ENCODE data around the gene STAT5A. TPM values are rescaled to one million over a fixed set of nuclear protein-coding genes. Genes with fewer than 3 reads are reported as not detected.
"Not testable (repeated sequence)": the region's sequence is repeated elsewhere in the genome, so short reads cannot be mapped to it uniquely, and the experiment has no call there.

STAT5A gene
- total RNA-seq, 1 donor from 2014 or later = 1.3 TPM

DNA sequence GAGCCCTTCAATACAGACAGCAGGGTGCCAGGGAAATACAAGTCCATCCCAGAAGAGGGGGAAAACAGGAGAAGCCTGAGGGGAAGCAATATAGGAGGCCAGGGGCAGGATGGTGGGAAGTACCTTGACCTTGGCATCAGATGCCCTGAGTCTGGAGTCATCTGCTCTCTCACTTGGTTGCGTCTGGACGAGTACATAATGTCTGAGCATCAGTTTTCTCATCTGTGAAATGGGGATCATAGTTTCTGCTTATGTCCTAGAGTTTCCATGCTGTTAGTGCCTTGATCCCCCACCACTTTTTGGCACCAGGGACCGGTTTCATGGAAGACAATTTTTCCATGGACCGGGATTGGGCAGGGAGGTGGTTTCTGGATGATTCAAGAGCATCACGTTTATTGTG is 2.3 kb downstream of the STAT5A start:
- H3K4me3 ChIP-seq (ENCODE audit: low read depth, low read length) = no peak overlapping the region
- no peaks in the 10 kb centered on the region for H3K27me3 ChIP-seq (ENCODE audit: control insufficient read depth, insufficient read depth, low read length)
- TF ChIP-seq CTCF (IDR thresholded peaks at IDR 0.05; ENCODE audit: insufficient read depth, low read length, severe bottlenecking) = no peak
- no peaks in the 10 kb centered on the region for H3K36me3 ChIP-seq (ENCODE audit: control insufficient read depth, insufficient read depth, low read length)
- DNase-seq (ENCODE audit: low read depth) (no peak), FAIRE-seq (no peak)

DNA sequence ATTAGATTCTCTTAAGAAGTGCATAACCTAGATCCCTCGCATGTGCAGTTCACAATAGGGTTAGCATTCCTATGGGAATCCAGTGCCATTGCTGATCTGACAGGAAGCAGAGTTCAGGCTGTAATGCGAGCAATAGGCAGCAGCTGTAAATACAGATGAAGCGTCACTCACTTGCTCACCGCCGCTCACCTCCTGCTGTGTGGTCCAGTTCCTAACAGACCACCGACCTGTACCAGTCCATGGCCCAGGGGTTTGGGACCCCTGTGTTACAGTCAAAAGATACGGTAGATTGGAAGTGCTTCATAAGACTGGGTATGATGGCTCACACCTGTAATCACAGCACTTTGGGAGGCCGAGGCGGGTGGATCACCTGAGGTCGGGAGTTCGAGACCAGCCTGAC is 2.8 kb downstream of the STAT5A start:
- DNase-seq (ENCODE audit: low read depth) (no peak), FAIRE-seq (no peak)
- no peaks in the 10 kb centered on the region for H3K36me3 ChIP-seq (ENCODE audit: control insufficient read depth, insufficient read depth, low read length)
- TF ChIP-seq CTCF (IDR thresholded peaks at IDR 0.05; ENCODE audit: insufficient read depth, low read length, severe bottlenecking) = no peak
- no peaks in the 10 kb centered on the region for H3K27me3 ChIP-seq (ENCODE audit: control insufficient read depth, insufficient read depth, low read length)
- no peak overlapping the region for H3K4me3 ChIP-seq (ENCODE audit: low read depth, low read length)

GRCh38 chr17:42294469-42295398 is 6.4 kb downstream of the STAT5A start:
- DNase-seq (ENCODE audit: low read depth) = no peak
- Histone ChIP-seq H3K27me3 (ENCODE audit: control insufficient read depth, insufficient read depth, low read length) (no peaks in the 10 kb centered on the region), H3K36me3 (ENCODE audit: control insufficient read depth, insufficient read depth, low read length) (no peaks in the 10 kb centered on the region), H3K4me3 (ENCODE audit: low read depth, low read length) (no peak overlapping the region)
- TF ChIP-seq CTCF (IDR thresholded peaks at IDR 0.05; ENCODE audit: insufficient read depth, low read length, severe bottlenecking) = no peak
- FAIRE-seq = no peak

- no peaks in the 10 kb centered on the region for H3K36me3 ChIP-seq (ENCODE audit: control insufficient read depth, insufficient read depth, low read length)
- no peak for DNase-seq (ENCODE audit: low read depth)
- no peaks in the 10 kb centered on the region for H3K27me3 ChIP-seq (ENCODE audit: control insufficient read depth, insufficient read depth, low read length)
- TF ChIP-seq CTCF (IDR thresholded peaks at IDR 0.05; ENCODE audit: insufficient read depth, low read length, severe bottlenecking) = no peak
- H3K4me3 ChIP-seq (ENCODE audit: low read depth, low read length) = no peak overlapping the region
- no peak for FAIRE-seq
Measured at GRCh38 chr17:42296012-42296411, 7.7 kb downstream of the STAT5A start.

- FAIRE-seq = peak; percentile 13
- DNase-seq (ENCODE audit: low read depth); H3K36me3 ChIP-seq (ENCODE audit: control insufficient read depth, insufficient read depth, low read length); H3K4me3 ChIP-seq (ENCODE audit: low read depth, low read length); H3K27me3 ChIP-seq (ENCODE audit: control insufficient read depth, insufficient read depth, low read length): not testable (repeated sequence)
Measured at GRCh38 chr17:42297775-42298174, 9.5 kb downstream of the STAT5A start.

DNA sequence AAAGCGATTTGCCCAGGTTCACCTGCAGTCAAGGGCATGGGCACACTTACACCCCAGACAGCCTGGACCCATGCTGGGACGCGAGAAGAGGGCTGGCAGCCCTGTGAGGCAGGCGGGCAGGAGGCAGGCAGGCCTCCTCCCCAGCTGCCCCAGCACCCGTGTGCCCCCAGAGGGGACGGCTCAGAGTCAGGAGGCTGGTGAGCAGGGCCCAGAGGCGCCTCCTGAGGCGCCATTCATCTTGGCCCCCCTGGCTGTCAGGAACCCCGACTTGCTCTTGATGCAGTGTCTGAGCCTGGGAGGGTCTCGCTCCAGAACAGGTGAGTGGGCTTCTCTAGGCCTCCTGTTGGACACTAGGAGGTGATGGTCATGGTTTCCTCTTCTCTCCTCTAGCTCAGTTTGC is 11.1 kb downstream of the STAT5A start:
- not testable (repeated sequence) for H3K27me3 ChIP-seq (ENCODE audit: control insufficient read depth, insufficient read depth, low read length); DNase-seq (ENCODE audit: low read depth); H3K4me3 ChIP-seq (ENCODE audit: low read depth, low read length); H3K36me3 ChIP-seq (ENCODE audit: control insufficient read depth, insufficient read depth, low read length)
- FAIRE-seq = peak; percentile 40

DNA sequence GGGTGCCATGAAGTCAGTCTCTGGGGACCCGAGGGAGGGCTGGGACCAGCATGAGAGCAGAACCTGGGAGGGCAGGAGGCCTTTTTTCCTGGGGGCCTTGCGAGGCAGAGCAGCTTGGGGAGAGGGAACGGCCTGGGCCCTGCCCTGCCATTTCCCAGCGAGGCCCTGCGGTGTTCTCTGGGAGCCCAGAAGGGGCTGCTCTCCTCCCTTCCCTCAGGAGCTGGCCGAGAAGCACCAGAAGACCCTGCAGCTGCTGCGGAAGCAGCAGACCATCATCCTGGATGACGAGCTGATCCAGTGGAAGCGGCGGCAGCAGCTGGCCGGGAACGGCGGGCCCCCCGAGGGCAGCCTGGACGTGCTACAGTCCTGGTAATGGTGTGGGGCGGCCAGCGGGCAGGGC is 11.6 kb downstream of the STAT5A start:
- not testable (repeated sequence) for FAIRE-seq; DNase-seq (ENCODE audit: low read depth); H3K36me3 ChIP-seq (ENCODE audit: control insufficient read depth, insufficient read depth, low read length); H3K27me3 ChIP-seq (ENCODE audit: control insufficient read depth, insufficient read depth, low read length); H3K4me3 ChIP-seq (ENCODE audit: low read depth, low read length)

All from bronchial epithelial cell (primary cell).